Stimulated activated CD8-positive, alpha-beta memory T cell treated with anti-CD3 and anti-CD28 coated beads, Interleukin-4, amount 100 ng/mL, for 4 hours (primary cell): ENCODE data around the gene SLC6A7.

Source experiments
- DNase-seq, 2 donors: peaks; one replicate each; pipeline ENCODE4 v3.0.0-alpha.2; 2020; ENCODE audit warnings: low read depth in 2 of 2, low spot score in 1 of 2

The SLC6A7 gene

GRCh38 chr5:150256410-150257064 lies 66.7 kb downstream of the SLC6A7 start:
- no peak for DNase-seq

- DNase-seq = no peak
Observed at GRCh38 chr5:150257424-150257823, 67.6 kb downstream of the SLC6A7 start.

- DNase-seq = no peak
Observed at GRCh38 chr5:150258130-150258529, 68.3 kb downstream of the SLC6A7 start.
